HEK293 (cell line): ENCODE data around the gene PDF.
A peak's percentile ranks its signal among the peaks of the same experiment; 100 is the strongest.

ENCODE experiments used
- BCL11B ChIP-seq: fragments of 450-650 bp; formaldehyde crosslinking; IDR thresholded peaks from 2 replicates; pipeline ENCODE4 v1.5.1; 2016; ENCODE audit warnings: low read depth, missing biosample characterization, missing genetic modification characterization
- IKZF3 ChIP-seq: fragments of 450-650 bp; IDR thresholded peaks from 2 replicates; pipeline ENCODE4 v1.5.0; 2018; ENCODE audit warnings: missing biosample characterization, mild to moderate bottlenecking, missing genetic modification characterization, moderate library complexity
- SCRT1 ChIP-seq: fragments of 450-650 bp; formaldehyde crosslinking; IDR thresholded peaks from 2 replicates; pipeline ENCODE4 v1.5.1; 2016; ENCODE audit warnings: missing biosample characterization, missing genetic modification characterization, borderline replicate concordance
- SP7 ChIP-seq: fragments of 450-650 bp; formaldehyde crosslinking; IDR thresholded peaks from 2 replicates; pipeline ENCODE4 v1.5.1; 2016; ENCODE audit warnings: missing biosample characterization, missing genetic modification characterization
- ZBTB10 ChIP-seq: fragments of 450-650 bp; formaldehyde crosslinking; IDR thresholded peaks from 2 replicates; pipeline ENCODE4 v1.5.1; 2016; ENCODE audit warnings: missing biosample characterization, missing genetic modification characterization
- ZBTB17 ChIP-seq: fragments of 450-650 bp; formaldehyde crosslinking; IDR thresholded peaks from 2 replicates; pipeline ENCODE4 v1.5.1; 2016; ENCODE audit warnings: missing biosample characterization, missing genetic modification characterization
- ZBTB48 ChIP-seq: fragments of 450-650 bp; formaldehyde crosslinking; IDR thresholded peaks from 2 replicates; pipeline ENCODE4 v1.5.1; 2016; ENCODE audit warnings: missing biosample characterization, missing genetic modification characterization
- ZBTB8A ChIP-seq: fragments of 450-650 bp; formaldehyde crosslinking; IDR thresholded peaks from 2 replicates; pipeline ENCODE4 v1.5.1; 2016; ENCODE audit warnings: missing biosample characterization, missing genetic modification characterization
- ZNF140 ChIP-seq: fragments of 450-650 bp; formaldehyde crosslinking; IDR thresholded peaks from 2 replicates; pipeline ENCODE4 v1.5.1; 2016; ENCODE audit warnings: missing biosample characterization, missing genetic modification characterization
- ZNF146 ChIP-seq: fragments of 450-650 bp; formaldehyde crosslinking; IDR thresholded peaks from 2 replicates; pipeline ENCODE4 v1.5.1; 2016; ENCODE audit warnings: missing biosample characterization, missing genetic modification characterization
- ZNF157 ChIP-seq: fragments of 450-650 bp; formaldehyde crosslinking; IDR thresholded peaks from 2 replicates; pipeline ENCODE4 v1.5.1; 2016; ENCODE audit warnings: missing biosample characterization, missing genetic modification characterization
- ZNF202 ChIP-seq: fragments of 450-650 bp; formaldehyde crosslinking; IDR thresholded peaks from 2 replicates; pipeline ENCODE4 v1.5.1; 2016; ENCODE audit warnings: missing biosample characterization, missing genetic modification characterization, borderline replicate concordance
- ZNF24 ChIP-seq: fragments of 450-650 bp; formaldehyde crosslinking; IDR thresholded peaks from 2 replicates; pipeline ENCODE4 v1.5.1; 2016; ENCODE audit warnings: missing biosample characterization, missing genetic modification characterization
- ZNF248 ChIP-seq: fragments of 450-650 bp; formaldehyde crosslinking; IDR thresholded peaks from 2 replicates; pipeline ENCODE4 v1.5.1; 2017; ENCODE audit warnings: missing biosample characterization, missing genetic modification characterization
- ZNF366 ChIP-seq: fragments of 450-650 bp; formaldehyde crosslinking; conservative IDR thresholded peaks from 2 replicates; pipeline ENCODE4 v1.5.1; 2016; ENCODE audit warnings: missing biosample characterization, missing genetic modification characterization
- ZNF48 ChIP-seq: fragments of 450-650 bp; formaldehyde crosslinking; IDR thresholded peaks from 2 replicates; pipeline ENCODE4 v1.5.1; 2016; ENCODE audit warnings: missing biosample characterization, missing genetic modification characterization
- ZNF521 ChIP-seq: fragments of 450-650 bp; formaldehyde crosslinking; IDR thresholded peaks from 2 replicates; pipeline ENCODE4 v1.5.1; 2017; ENCODE audit warnings: missing biosample characterization, mild to moderate bottlenecking, missing genetic modification characterization
- ZNF585B ChIP-seq: fragments of 450-650 bp; formaldehyde crosslinking; IDR thresholded peaks from 2 replicates; pipeline ENCODE4 v1.5.1; 2016; ENCODE audit warnings: missing biosample characterization, missing genetic modification characterization
- ZNF596 ChIP-seq: fragments of 450-650 bp; IDR thresholded peaks from 2 replicates; pipeline ENCODE4 v1.5.0; 2018; ENCODE audit warnings: missing biosample characterization, mild to moderate bottlenecking, missing genetic modification characterization, moderate library complexity
- ZNF610 ChIP-seq: fragments of 450-650 bp; formaldehyde crosslinking; IDR thresholded peaks from 2 replicates; pipeline ENCODE4 v1.5.1; 2016; ENCODE audit warnings: missing biosample characterization, missing genetic modification characterization, borderline replicate concordance
- ZNF776 ChIP-seq: fragments of 450-650 bp; formaldehyde crosslinking; IDR thresholded peaks from 2 replicates; pipeline ENCODE4 v1.5.0; 2017; ENCODE audit warnings: missing biosample characterization, missing genetic modification characterization, borderline replicate concordance
- ZNF843 ChIP-seq: fragments of 450-650 bp; formaldehyde crosslinking; IDR thresholded peaks from 2 replicates; pipeline ENCODE4 v1.5.1; 2016; ENCODE audit warnings: missing biosample characterization, missing genetic modification characterization
- ZSCAN30 ChIP-seq: fragments of 450-650 bp; IDR thresholded peaks from 2 replicates; pipeline ENCODE4 v1.5.1; 2018; ENCODE audit warnings: missing biosample characterization, mild to moderate bottlenecking, missing genetic modification characterization, moderate library complexity
- TF ChIP-seq, protein P1 (sequence below): fragments of 450-650 bp; formaldehyde crosslinking; conservative IDR thresholded peaks from 2 replicates; pipeline ENCODE4 v1.5.1; 2016; ENCODE audit warnings: low read depth, missing biosample characterization, missing genetic modification characterization
- TF ChIP-seq, protein P2 (sequence below): sonication (generic); formaldehyde crosslinking; IDR thresholded peaks from 2 replicates; pipeline ENCODE4 v1.8.1; 2022; ENCODE audit warnings: mild to moderate bottlenecking, moderate library complexity, missing genetic modification reagents
- TF ChIP-seq, protein P3 (sequence below): fragments of 450-650 bp; formaldehyde crosslinking; IDR thresholded peaks from 2 replicates; pipeline ENCODE4 v1.5.1; 2017; ENCODE audit warnings: missing biosample characterization, missing genetic modification characterization
- TF ChIP-seq, protein P4 (sequence below): fragments of 450-650 bp; formaldehyde crosslinking; IDR thresholded peaks from 2 replicates; pipeline ENCODE4 v1.5.1; 2016; ENCODE audit warnings: missing biosample characterization, missing genetic modification characterization, borderline replicate concordance
- TF ChIP-seq, protein P5 (sequence below): fragments of 450-650 bp; formaldehyde crosslinking; IDR thresholded peaks from 2 replicates; pipeline ENCODE4 v1.5.1; 2016; ENCODE audit warnings: missing biosample characterization, missing genetic modification characterization

The PDF gene

GRCh38 chr16:69285240-69285639, 45.1 kb downstream of the PDF start (continued):
- TF ChIP-seq, protein P1, sequence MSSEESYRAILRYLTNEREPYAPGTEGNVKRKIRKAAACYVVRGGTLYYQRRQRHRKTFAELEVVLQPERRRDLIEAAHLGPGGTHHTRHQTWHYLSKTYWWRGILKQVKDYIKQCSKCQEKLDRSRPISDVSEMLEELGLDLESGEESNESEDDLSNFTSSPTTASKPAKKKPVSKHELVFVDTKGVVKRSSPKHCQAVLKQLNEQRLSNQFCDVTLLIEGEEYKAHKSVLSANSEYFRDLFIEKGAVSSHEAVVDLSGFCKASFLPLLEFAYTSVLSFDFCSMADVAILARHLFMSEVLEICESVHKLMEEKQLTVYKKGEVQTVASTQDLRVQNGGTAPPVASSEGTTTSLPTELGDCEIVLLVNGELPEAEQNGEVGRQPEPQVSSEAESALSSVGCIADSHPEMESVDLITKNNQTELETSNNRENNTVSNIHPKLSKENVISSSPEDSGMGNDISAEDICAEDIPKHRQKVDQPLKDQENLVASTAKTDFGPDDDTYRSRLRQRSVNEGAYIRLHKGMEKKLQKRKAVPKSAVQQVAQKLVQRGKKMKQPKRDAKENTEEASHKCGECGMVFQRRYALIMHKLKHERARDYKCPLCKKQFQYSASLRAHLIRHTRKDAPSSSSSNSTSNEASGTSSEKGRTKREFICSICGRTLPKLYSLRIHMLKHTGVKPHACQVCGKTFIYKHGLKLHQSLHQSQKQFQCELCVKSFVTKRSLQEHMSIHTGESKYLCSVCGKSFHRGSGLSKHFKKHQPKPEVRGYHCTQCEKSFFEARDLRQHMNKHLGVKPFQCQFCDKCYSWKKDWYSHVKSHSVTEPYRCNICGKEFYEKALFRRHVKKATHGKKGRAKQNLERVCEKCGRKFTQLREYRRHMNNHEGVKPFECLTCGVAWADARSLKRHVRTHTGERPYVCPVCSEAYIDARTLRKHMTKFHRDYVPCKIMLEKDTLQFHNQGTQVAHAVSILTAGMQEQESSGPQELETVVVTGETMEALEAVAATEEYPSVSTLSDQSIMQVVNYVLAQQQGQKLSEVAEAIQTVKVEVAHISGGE (tag by site-specific recombination), result peak; percentile 68
- no peak for TF ChIP-seq ZNF146
- no peak for TF ChIP-seq ZNF24
- TF ChIP-seq SCRT1 (tag by site-specific recombination), result no peak
- no peak for TF ChIP-seq ZBTB48 (tag by site-specific recombination)
- TF ChIP-seq, protein P2, sequence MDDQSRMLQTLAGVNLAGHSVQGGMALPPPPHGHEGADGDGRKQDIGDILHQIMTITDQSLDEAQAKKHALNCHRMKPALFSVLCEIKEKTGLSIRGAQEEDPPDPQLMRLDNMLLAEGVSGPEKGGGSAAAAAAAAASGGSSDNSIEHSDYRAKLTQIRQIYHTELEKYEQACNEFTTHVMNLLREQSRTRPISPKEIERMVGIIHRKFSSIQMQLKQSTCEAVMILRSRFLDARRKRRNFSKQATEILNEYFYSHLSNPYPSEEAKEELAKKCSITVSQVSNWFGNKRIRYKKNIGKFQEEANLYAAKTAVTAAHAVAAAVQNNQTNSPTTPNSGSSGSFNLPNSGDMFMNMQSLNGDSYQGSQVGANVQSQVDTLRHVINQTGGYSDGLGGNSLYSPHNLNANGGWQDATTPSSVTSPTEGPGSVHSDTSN, result no peak
- TF ChIP-seq, protein P3, sequence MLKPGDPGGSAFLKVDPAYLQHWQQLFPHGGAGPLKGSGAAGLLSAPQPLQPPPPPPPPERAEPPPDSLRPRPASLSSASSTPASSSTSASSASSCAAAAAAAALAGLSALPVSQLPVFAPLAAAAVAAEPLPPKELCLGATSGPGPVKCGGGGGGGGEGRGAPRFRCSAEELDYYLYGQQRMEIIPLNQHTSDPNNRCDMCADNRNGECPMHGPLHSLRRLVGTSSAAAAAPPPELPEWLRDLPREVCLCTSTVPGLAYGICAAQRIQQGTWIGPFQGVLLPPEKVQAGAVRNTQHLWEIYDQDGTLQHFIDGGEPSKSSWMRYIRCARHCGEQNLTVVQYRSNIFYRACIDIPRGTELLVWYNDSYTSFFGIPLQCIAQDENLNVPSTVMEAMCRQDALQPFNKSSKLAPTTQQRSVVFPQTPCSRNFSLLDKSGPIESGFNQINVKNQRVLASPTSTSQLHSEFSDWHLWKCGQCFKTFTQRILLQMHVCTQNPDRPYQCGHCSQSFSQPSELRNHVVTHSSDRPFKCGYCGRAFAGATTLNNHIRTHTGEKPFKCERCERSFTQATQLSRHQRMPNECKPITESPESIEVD (tag by site-specific recombination), result no peak
- peak; percentile 86 for TF ChIP-seq ZNF140
- TF ChIP-seq ZNF366 (tag by site-specific recombination), result no peak
- no peak for TF ChIP-seq ZNF776 (tag by site-specific recombination)
- TF ChIP-seq ZNF48 (tag by site-specific recombination), result no peak
- TF ChIP-seq BCL11B (tag by site-specific recombination), result no peak
- no peak for TF ChIP-seq ZNF585B (tag by site-specific recombination)
- no peak for TF ChIP-seq ZNF596 (tag by site-specific recombination)
- TF ChIP-seq IKZF3 (tag by site-specific recombination), result no peak
- TF ChIP-seq SP7 (tag by site-specific recombination), result no peak
- TF ChIP-seq ZNF610, result no peak
- TF ChIP-seq ZBTB10 (tag by site-specific recombination), result no peak
- peak; percentile 64 for TF ChIP-seq ZBTB8A
- TF ChIP-seq ZNF521 (tag by site-specific recombination), result no peak
- no peak for TF ChIP-seq ZBTB17
- no peak for TF ChIP-seq ZNF843 (tag by site-specific recombination)
- TF ChIP-seq, protein P4, sequence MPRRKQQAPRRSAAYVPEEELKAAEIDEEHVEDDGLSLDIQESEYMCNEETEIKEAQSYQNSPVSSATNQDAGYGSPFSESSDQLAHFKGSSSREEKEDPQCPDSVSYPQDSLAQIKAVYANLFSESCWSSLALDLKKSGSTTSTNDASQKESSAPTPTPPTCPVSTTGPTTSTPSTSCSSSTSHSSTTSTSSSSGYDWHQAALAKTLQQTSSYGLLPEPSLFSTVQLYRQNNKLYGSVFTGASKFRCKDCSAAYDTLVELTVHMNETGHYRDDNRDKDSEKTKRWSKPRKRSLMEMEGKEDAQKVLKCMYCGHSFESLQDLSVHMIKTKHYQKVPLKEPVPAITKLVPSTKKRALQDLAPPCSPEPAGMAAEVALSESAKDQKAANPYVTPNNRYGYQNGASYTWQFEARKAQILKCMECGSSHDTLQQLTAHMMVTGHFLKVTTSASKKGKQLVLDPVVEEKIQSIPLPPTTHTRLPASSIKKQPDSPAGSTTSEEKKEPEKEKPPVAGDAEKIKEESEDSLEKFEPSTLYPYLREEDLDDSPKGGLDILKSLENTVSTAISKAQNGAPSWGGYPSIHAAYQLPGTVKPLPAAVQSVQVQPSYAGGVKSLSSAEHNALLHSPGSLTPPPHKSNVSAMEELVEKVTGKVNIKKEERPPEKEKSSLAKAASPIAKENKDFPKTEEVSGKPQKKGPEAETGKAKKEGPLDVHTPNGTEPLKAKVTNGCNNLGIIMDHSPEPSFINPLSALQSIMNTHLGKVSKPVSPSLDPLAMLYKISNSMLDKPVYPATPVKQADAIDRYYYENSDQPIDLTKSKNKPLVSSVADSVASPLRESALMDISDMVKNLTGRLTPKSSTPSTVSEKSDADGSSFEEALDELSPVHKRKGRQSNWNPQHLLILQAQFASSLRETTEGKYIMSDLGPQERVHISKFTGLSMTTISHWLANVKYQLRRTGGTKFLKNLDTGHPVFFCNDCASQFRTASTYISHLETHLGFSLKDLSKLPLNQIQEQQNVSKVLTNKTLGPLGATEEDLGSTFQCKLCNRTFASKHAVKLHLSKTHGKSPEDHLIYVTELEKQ (tag by site-specific recombination), result no peak
- no peak for TF ChIP-seq ZNF157
- TF ChIP-seq ZNF248, result no peak
- no peak for TF ChIP-seq ZNF202 (tag by site-specific recombination)
- TF ChIP-seq, protein P5, sequence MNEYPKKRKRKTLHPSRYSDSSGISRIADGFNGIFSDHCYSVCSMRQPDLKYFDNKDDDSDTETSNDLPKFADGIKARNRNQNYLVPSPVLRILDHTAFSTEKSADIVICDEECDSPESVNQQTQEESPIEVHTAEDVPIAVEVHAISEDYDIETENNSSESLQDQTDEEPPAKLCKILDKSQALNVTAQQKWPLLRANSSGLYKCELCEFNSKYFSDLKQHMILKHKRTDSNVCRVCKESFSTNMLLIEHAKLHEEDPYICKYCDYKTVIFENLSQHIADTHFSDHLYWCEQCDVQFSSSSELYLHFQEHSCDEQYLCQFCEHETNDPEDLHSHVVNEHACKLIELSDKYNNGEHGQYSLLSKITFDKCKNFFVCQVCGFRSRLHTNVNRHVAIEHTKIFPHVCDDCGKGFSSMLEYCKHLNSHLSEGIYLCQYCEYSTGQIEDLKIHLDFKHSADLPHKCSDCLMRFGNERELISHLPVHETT (tag by site-specific recombination), result no peak
- TF ChIP-seq ZSCAN30 (tag by site-specific recombination), result no peak
